BE2C (cell line): Measurements from ENCODE around the gene ANO1.

Experiments
- DNase-seq: peaks from one replicate; pipeline ENCODE4 v3.0.0-alpha.2; 2020
- H3K27me3 ChIP-seq: fragments of 250-450 bp; sonication (Bioruptor Pico); 2 replicates; pipeline ENCODE4 v1.5.1; 2020; ENCODE audit warnings: mild to moderate bottlenecking
- H3K36me3 ChIP-seq: fragments of 250-450 bp; sonication (Bioruptor Pico); 2 replicates; pipeline ENCODE4 v1.5.1; 2020; ENCODE audit warnings: mild to moderate bottlenecking
- H3K4me1 ChIP-seq: fragments of 250-450 bp; sonication (Bioruptor Pico); 2 replicates; pipeline ENCODE4 v1.5.1; 2020
- H3K4me3 ChIP-seq: 2 replicates; pipeline ENCODE4 v1.5.1; 2011; ENCODE audit warnings: low read depth, low read length
- H3K9me3 ChIP-seq: fragments of 250-450 bp; sonication (Bioruptor Pico); 2 replicates; pipeline ENCODE4 v1.5.1; 2020
- TF ChIP-seq, protein P1 (sequence below): IDR thresholded peaks from 2 replicates; pipeline ENCODE4 v1.5.1; 2012; ENCODE audit warnings: mild to moderate bottlenecking, low read depth, low read length

The ANO1 gene

GRCh38 chr11:70120674-70121073, 42.6 kb downstream of the ANO1 start:
- H3K9me3 ChIP-seq: peaks cover 2% of the 10 kb centered on the region; the same call in 1 of the 2 replicates
- H3K4me1 ChIP-seq: peaks cover 10% of the 10 kb centered on the region
- H3K36me3 ChIP-seq: no peaks in the 10 kb centered on the region
- H3K4me3 ChIP-seq: no peak overlapping the region
- TF ChIP-seq, protein P1, sequence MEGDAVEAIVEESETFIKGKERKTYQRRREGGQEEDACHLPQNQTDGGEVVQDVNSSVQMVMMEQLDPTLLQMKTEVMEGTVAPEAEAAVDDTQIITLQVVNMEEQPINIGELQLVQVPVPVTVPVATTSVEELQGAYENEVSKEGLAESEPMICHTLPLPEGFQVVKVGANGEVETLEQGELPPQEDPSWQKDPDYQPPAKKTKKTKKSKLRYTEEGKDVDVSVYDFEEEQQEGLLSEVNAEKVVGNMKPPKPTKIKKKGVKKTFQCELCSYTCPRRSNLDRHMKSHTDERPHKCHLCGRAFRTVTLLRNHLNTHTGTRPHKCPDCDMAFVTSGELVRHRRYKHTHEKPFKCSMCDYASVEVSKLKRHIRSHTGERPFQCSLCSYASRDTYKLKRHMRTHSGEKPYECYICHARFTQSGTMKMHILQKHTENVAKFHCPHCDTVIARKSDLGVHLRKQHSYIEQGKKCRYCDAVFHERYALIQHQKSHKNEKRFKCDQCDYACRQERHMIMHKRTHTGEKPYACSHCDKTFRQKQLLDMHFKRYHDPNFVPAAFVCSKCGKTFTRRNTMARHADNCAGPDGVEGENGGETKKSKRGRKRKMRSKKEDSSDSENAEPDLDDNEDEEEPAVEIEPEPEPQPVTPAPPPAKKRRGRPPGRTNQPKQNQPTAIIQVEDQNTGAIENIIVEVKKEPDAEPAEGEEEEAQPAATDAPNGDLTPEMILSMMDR: no peak
- no peaks in the 10 kb centered on the region for H3K27me3 ChIP-seq
- DNase-seq: no peak

GRCh38 chr11:70122490-70123198, 44.5 kb downstream of the ANO1 start:
- DNase-seq: no peak
- H3K27me3 ChIP-seq: no peaks in the 10 kb centered on the region
- no peak overlapping the region for H3K4me3 ChIP-seq
- TF ChIP-seq, protein P1: no peak
- no peaks in the 10 kb centered on the region for H3K36me3 ChIP-seq
- no peaks in the 10 kb centered on the region for H3K9me3 ChIP-seq
- H3K4me1 ChIP-seq: peaks cover 4% of the 10 kb centered on the region

DNA sequence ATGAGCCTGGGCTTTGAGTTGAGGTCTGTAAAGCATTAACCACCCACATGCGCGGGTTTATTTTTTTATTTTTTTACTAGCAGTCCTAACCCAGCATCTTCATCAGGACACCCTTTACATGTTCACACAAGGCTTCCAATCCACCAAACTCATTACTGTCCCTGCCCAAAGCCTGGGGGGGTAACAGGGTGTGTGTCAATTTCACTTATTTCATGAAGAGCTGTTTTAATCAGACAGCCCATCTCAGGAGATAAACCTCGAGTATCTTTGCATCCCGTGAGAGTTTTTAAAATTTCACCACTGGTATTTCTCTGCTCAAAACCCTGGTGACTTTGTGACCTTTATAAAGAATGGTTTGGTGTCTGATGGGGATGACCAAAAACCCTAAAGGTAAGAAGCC, 45.6 kb downstream of the ANO1 start:
- Histone ChIP-seq H3K36me3 (no peaks in the 10 kb centered on the region), H3K9me3 (no peaks in the 10 kb centered on the region), H3K4me3 (no peak overlapping the region), H3K4me1 (peaks cover 4% of the 10 kb centered on the region), H3K27me3 (no peaks in the 10 kb centered on the region)
- TF ChIP-seq, protein P1: no peak
- DNase-seq: no peak

- DNase-seq: no peak
- Histone ChIP-seq H3K4me1 (peaks cover 4% of the 10 kb centered on the region), H3K4me3 (no peak overlapping the region), H3K27me3 (no peaks in the 10 kb centered on the region), H3K36me3 (no peaks in the 10 kb centered on the region), H3K9me3 (no peaks in the 10 kb centered on the region)
- TF ChIP-seq, protein P1: no peak
Measured at GRCh38 chr11:70124321-70125000, 46.3 kb downstream of the ANO1 start.

DNA sequence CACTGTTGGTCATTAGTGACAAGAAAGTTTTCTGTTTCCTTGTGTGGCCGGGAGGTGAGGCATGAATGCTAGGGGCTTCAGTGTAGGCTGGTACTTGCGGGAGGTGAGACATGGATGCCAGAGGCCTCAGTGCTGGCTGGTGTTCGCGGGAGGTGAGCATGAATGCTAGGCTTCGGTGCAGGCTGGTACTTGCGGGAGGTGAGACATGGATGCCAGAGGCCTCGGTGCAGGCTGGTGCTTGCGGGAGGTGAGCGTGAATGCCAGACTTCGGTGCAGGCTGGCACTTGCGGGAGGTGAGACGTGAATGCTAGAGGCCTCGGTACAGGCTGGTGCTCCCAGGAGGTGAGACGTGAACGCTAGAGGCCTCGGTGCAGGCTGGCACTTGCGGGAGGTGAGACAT, 48.4 kb downstream of the ANO1 start:
- no peak for DNase-seq
- Histone ChIP-seq H3K4me1 (peaks cover 4% of the 10 kb centered on the region), H3K36me3 (no peaks in the 10 kb centered on the region), H3K9me3 (no peaks in the 10 kb centered on the region), H3K4me3 (no peak overlapping the region), H3K27me3 (no peaks in the 10 kb centered on the region)
- TF ChIP-seq, protein P1: no peak
